Activated T-cell treated with anti-CD3 and anti-CD28 coated beads for 24 hours (primary cell): ENCODE measurements around the gene ABCD1.

Source experiments
- DNase-seq: peaks from one replicate; pipeline ENCODE4 v3.0.0-alpha.2; 2020; ENCODE audit warnings: low read depth

ABCD1 gene

DNA sequence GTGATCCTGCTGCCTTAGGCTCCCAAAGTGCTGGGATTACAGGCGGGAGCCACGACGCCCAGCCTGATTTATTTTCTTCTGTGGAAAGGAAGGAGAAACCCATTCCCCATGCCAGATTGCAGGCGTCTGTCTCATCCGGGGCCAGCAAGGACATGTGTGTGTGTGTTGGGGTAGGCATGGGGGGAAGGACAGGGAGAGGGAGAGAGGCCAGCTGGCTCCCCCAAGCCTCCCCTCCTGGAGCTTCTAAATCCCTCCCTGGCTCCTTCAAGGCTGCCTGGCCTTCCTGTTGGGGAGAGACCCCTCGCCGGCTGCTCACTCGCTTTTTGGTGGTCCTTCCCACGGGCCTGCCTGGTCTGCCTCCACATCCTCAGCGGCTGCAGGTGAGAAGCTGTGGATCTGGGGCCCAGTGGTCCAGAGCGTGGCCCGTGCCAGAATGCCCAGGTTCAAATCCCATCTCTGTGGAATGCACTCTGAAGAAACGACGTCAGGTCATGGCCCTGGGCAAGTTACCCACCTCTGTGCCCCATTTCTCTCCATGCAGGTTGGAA, 38.0 kb downstream of the ABCD1 start:
- no peak for DNase-seq

GRCh38 chrX:153763298-153763932, 38.8 kb downstream of the ABCD1 start:
- no peak for DNase-seq

DNA sequence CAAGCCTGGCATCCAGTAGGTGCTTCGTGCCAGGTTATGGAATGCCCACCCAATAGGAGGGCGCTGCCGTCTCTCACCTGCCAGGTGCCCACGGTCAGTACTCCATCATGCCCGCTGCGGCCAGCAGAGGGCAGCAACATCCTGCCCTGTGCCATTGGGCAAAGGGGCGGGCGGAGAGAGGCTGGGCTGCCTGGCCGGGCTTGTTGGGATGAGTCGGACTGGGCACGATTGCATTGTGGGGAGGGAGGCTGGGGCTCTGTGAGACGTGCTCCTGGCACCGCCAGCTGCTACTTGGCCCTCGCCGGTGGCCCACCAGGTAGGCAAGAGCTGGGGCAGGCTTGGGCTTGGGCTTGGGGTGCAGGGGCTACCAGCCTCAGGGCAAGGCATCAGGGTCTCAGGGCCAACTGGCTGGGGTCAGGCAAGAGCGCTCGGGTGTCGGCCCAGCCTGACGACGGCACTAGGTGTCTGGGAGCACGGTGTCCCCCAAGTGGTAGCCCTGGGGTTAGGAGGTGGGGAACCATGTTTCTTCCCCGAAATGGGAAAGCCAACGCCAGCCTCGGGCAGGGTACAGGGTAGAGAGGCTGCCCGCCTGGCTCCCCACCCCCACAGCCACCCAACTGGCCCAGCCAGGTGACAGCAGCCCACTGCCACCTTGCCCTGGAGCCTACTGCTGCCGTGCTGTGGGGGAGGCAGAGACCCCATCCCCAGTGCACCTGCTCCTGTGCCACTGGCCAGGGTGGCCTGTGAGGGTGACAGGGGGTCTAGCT, 39.5 kb downstream of the ABCD1 start, which contains the start of gene PLXNB3:
TSS of gene PLXNB3 (plus strand) at position 261 of the 767 bp plus-strand sequence. CDS start 1,287 bp downstream, outside the sequence.
- peak; percentile 52 for DNase-seq

GRCh38 chrX:153764786-153765137, 40.1 kb downstream of the ABCD1 start:
- DNase-seq: no peak

GRCh38 chrX:153765138-153766079, 40.8 kb downstream of the ABCD1 start:
- DNase-seq: no peak

DNA sequence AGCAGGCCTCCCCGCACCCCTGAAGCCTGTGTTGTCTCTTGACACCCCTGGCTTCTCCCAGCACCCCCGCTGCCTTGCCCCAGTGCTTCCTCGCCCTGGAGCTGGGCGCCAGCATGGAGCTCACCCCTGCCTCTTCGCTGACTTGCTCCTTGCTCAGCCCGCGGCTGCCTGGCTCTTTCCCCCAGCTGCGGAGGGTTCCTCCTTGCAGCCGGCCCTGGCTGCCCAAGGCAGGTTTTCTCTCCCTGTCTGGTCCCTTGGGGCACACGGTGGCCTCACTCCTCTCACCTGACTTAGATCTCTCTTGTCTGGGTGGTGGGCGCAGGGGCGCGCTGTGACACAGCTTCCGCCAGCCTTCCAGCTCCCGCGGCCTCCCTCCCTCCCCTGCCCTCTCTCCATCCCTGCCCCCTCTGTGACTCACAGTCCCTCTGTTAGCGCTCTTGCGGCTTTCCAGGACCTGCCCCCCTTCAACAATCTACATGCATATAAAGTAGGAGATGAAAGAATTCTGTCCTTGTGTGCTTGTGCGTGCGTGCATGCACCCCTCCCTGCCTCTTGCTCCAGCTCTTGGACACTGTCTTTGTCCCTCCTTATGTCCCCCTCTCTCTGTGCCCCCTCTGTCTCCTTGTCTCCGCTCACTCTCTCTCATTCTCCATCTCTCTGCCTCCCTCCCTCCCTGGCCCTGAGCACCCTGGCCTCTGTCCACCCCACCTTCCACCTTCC, 41.6 kb downstream of the ABCD1 start:
- peak; percentile 41 for DNase-seq

- no peak for DNase-seq
These were observed 42.4 kb downstream of the ABCD1 start for GRCh38 chrX:153766871-153767673.

DNA sequence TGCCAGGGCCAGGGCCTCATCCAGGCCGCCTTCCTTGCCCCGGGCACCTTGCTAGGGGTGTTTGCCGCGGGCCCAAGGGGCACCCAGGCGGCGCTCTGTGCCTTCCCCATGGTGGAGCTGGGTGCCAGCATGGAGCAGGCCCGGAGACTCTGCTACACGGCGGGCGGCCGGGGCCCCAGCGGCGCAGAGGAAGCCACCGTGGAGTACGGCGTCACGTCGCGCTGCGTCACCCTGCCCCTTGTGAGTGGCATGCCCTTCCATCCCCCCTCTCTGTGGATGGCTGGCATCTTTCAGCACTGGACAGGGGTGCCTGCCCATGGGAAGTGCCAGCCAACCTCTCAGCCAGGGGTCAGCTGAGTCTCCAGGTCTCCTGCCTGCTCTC, 43.0 kb downstream of the ABCD1 start:
- no peak for DNase-seq

- DNase-seq: no peak
These were observed 43.9 kb downstream of the ABCD1 start for GRCh38 chrX:153768311-153769157.

- no peak for DNase-seq
These were observed 44.7 kb downstream of the ABCD1 start for GRCh38 chrX:153769158-153769864.

GRCh38 chrX:153769865-153770600, 45.4 kb downstream of the ABCD1 start:
- no peak for DNase-seq

- no peak for DNase-seq
These were observed 46.2 kb downstream of the ABCD1 start for GRCh38 chrX:153770601-153771414.

DNA sequence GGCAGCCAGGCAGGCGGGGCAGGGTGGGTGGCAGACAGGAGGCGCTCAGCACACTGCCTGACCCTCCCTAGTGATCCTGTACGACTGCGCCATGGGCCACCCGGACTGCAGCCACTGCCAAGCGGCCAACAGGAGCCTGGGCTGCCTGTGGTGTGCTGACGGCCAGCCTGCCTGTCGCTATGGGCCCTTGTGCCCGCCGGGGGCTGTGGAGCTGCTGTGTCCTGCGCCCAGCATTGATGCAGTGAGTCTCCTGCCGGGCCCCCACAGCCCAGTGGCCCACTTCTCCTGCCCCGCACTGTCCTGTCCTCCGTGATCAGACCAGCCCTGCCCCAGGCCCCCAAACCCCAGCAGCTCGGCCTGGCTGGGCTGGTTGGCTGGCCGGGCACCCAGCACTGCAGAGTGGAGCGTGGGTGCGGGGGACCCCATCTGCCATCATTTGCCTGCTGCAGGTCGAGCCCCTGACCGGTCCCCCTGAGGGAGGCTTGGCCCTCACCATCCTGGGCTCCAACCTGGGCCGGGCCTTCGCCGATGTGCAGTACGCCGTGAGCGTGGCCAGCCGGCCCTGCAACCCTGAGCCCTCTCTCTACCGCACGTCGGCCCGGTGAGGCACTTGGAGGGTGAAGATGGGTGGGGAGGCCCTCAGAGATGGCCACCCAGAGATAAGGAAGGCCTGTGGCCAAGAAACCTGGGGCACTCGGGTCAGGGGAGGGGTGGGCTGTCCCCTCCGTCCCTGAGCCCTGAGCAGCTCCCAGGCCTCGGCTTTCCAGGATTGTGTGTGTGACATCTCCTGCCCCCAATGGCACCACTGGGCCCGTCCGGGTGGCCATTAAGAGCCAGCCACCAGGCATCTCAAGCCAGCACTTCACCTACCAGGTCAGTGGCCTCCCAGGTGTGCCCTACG, 47.0 kb downstream of the ABCD1 start:
- DNase-seq: no peak

GRCh38 chrX:153772316-153773217, 47.9 kb downstream of the ABCD1 start:
- DNase-seq: no peak

DNA sequence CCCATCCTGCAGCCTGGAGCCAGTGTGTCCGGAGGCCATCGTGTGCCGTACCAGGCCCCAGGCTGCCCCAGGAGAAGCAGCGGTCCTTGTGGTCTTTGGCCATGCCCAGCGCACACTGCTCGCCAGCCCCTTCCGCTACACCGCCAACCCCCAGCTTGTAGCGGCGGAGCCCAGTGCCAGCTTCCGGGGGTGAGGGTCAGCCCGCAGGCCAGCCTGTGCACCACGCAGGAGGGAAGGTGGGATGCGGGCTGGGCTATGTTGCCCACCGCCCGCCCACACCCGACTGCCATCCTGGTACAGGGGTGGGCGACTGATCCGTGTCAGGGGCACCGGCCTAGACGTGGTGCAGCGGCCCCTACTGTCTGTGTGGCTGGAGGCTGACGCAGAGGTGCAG, 48.6 kb downstream of the ABCD1 start:
- no peak for DNase-seq
